Measurements from ENCODE around the gene HOXB9. TPM values are rescaled to one million over a fixed set of nuclear protein-coding genes. Genes with fewer than 3 reads are reported as not detected.

The HOXB9 gene
- total and polyA plus RNA-seq, 2 donors (not counting 1 experiment from before 2014, with no cell fraction given) = not detected

GRCh38 chr17:48645639-48646182, 19.6 kb upstream of the HOXB9 start:
- Histone ChIP-seq H3K9ac (ENCODE audit: insufficient read depth, low read length) (no peak overlapping the region), H2AFZ (ENCODE audit: low read length) (no peak overlapping the region)

GRCh38 chr17:48644910-48645557, 18.9 kb upstream of the HOXB9 start:
- no peaks in the 10 kb centered on the region for H4K20me1 ChIP-seq (ENCODE audit: control insufficient read depth, extremely low read depth, insufficient read depth, low read length)
- peaks cover 76% of the 10 kb centered on the region for H3K27me3 ChIP-seq (ENCODE audit: control insufficient read depth, insufficient read depth, low read length)
- no peak overlapping the region for H3K4me2 ChIP-seq (ENCODE audit: extremely low read depth, insufficient read depth, low read length)
- H2AFZ ChIP-seq (ENCODE audit: low read length) = no peak overlapping the region
- DNase-seq (ENCODE audit: low read depth in 2 of 2) = no peak
- no peaks in the 10 kb centered on the region for H3K36me3 ChIP-seq (ENCODE audit: control insufficient read depth, insufficient read depth, low read length)
- no peak overlapping the region for H3K4me3 ChIP-seq (replicated peaks in 1 of 4; ENCODE audit: control extremely low read depth in 1 of 4, insufficient read depth in 1 of 4, low read depth in 3 of 4, low read length in 4 of 4)
- no peak overlapping the region for H3K27ac ChIP-seq (ENCODE audit: insufficient read depth, low read length)
- H3K79me2 ChIP-seq (ENCODE audit: control insufficient read depth, insufficient read depth, low read length) = no peaks in the 10 kb centered on the region
- no peaks in the 10 kb centered on the region for H3K4me1 ChIP-seq (ENCODE audit: control insufficient read depth, extremely low read depth, insufficient read depth, low read length)
- H3K9ac ChIP-seq (ENCODE audit: insufficient read depth, low read length) = no peak overlapping the region
- TF ChIP-seq EZH2 (IDR thresholded peaks at IDR 0.05; ENCODE audit: low read length, missing control alignments) (no peak), CTCF (conservative IDR thresholded peaks at IDR 0.05 in 1 of 2, IDR thresholded peaks at IDR 0.05 in 1 of 2; ENCODE audit: low read depth in 1 of 2, low read length in 2 of 2) (no peak)
- no peaks in the 10 kb centered on the region for H3K9me3 ChIP-seq (ENCODE audit: control insufficient read depth, insufficient read depth, low read depth, low read length)

More at GRCh38 chr17:48645639-48646182, 19.6 kb upstream of the HOXB9 start:
- Histone ChIP-seq H3K27ac (ENCODE audit: insufficient read depth, low read length) (no peak overlapping the region), H3K79me2 (ENCODE audit: control insufficient read depth, insufficient read depth, low read length) (no peaks in the 10 kb centered on the region), H4K20me1 (ENCODE audit: control insufficient read depth, extremely low read depth, insufficient read depth, low read length) (no peaks in the 10 kb centered on the region), H3K4me2 (ENCODE audit: extremely low read depth, insufficient read depth, low read length) (no peak overlapping the region), H3K4me1 (ENCODE audit: control insufficient read depth, extremely low read depth, insufficient read depth, low read length) (no peaks in the 10 kb centered on the region), H3K9me3 (ENCODE audit: control insufficient read depth, insufficient read depth, low read depth, low read length) (no peaks in the 10 kb centered on the region), H3K4me3 (replicated peaks in 1 of 4; ENCODE audit: control extremely low read depth in 1 of 4, insufficient read depth in 1 of 4, low read depth in 3 of 4, low read length in 4 of 4) (no peak overlapping the region), H3K36me3 (ENCODE audit: control insufficient read depth, insufficient read depth, low read length) (no peaks in the 10 kb centered on the region), H3K27me3 (ENCODE audit: control insufficient read depth, insufficient read depth, low read length) (peaks cover 70% of the 10 kb centered on the region)
- DNase-seq (ENCODE audit: low read depth in 2 of 2) = no peak
- TF ChIP-seq CTCF (conservative IDR thresholded peaks at IDR 0.05 in 1 of 2, IDR thresholded peaks at IDR 0.05 in 1 of 2; ENCODE audit: low read depth in 1 of 2, low read length in 2 of 2) (no peak), EZH2 (IDR thresholded peaks at IDR 0.05; ENCODE audit: low read length, missing control alignments) (no peak)

GRCh38 chr17:48644159-48644558, 18.0 kb upstream of the HOXB9 start:
- Histone ChIP-seq H3K4me1 (ENCODE audit: control insufficient read depth, extremely low read depth, insufficient read depth, low read length) (no peaks in the 10 kb centered on the region), H3K9me3 (ENCODE audit: control insufficient read depth, insufficient read depth, low read depth, low read length) (no peaks in the 10 kb centered on the region), H3K4me3 (replicated peaks in 1 of 4; ENCODE audit: control extremely low read depth in 1 of 4, insufficient read depth in 1 of 4, low read depth in 3 of 4, low read length in 4 of 4) (no peak overlapping the region), H3K27ac (ENCODE audit: insufficient read depth, low read length) (no peak overlapping the region), H2AFZ (ENCODE audit: low read length) (no peak overlapping the region), H3K79me2 (ENCODE audit: control insufficient read depth, insufficient read depth, low read length) (no peaks in the 10 kb centered on the region), H4K20me1 (ENCODE audit: control insufficient read depth, extremely low read depth, insufficient read depth, low read length) (no peaks in the 10 kb centered on the region), H3K9ac (ENCODE audit: insufficient read depth, low read length) (no peak overlapping the region), H3K36me3 (ENCODE audit: control insufficient read depth, insufficient read depth, low read length) (no peaks in the 10 kb centered on the region), H3K4me2 (ENCODE audit: extremely low read depth, insufficient read depth, low read length) (no peak overlapping the region), H3K27me3 (ENCODE audit: control insufficient read depth, insufficient read depth, low read length) (peaks cover 83% of the 10 kb centered on the region)
- TF ChIP-seq EZH2 (IDR thresholded peaks at IDR 0.05; ENCODE audit: low read length, missing control alignments) = peak; percentile 57
- no peak for TF ChIP-seq CTCF (conservative IDR thresholded peaks at IDR 0.05 in 1 of 2, IDR thresholded peaks at IDR 0.05 in 1 of 2; ENCODE audit: low read depth in 1 of 2, low read length in 2 of 2)
- no peak for DNase-seq (ENCODE audit: low read depth in 2 of 2)

All from fibroblast of lung (primary cell).